HepG2 (cell line): ENCODE results near the gene SEMA5B. TPM values are rescaled to one million over a fixed set of nuclear protein-coding genes. Genes with fewer than 3 reads are reported as not detected.

Experiments used
- CBX1 ChIP-seq: IDR thresholded peaks from one replicate; pipeline ENCODE4 v1.6.1; 2016; ENCODE audit warnings: antibody characterized with exemption, low read depth
- DNMT1 ChIP-seq: sonication (generic); formaldehyde crosslinking; IDR thresholded peaks from 2 replicates; pipeline ENCODE4 v1.5.1; 2020; ENCODE audit warnings: mild to moderate bottlenecking, missing genetic modification reagents
- ESRRA ChIP-seq: sonication (generic); formaldehyde crosslinking; IDR thresholded peaks from 2 replicates; pipeline ENCODE4 v1.5.1; 2020; ENCODE audit warnings: mild to moderate bottlenecking, low read depth, missing genetic modification reagents
- GPN1 ChIP-seq: sonication (generic); formaldehyde crosslinking; IDR thresholded peaks from 2 replicates; pipeline ENCODE4 v1.5.1; 2020; ENCODE audit warnings: missing genetic modification reagents, borderline replicate concordance
- NAIF1 ChIP-seq: sonication (generic); formaldehyde crosslinking; IDR thresholded peaks from 2 replicates; pipeline ENCODE4 v1.5.0; 2020; ENCODE audit warnings: mild to moderate bottlenecking, missing genetic modification reagents, borderline replicate concordance
- RFX5 ChIP-seq: IDR thresholded peaks from 2 replicates; pipeline ENCODE4 v1.6.1; 2011; ENCODE audit warnings: low read depth, low read length, improper control_type of control experiment
- SRF ChIP-seq: IDR thresholded peaks from 2 replicates; pipeline ENCODE4 v1.6.1; 2011; ENCODE audit warnings: mild to moderate bottlenecking, low read depth, low read length, moderate library complexity
- SRSF1 ChIP-seq: fragments of 200-400 bp; formaldehyde crosslinking; optimal IDR thresholded peaks from 2 replicates; pipeline ENCODE3; 2017; ENCODE audit warnings: mild to moderate bottlenecking, low read depth, low read length, moderate library complexity
- TBX3 ChIP-seq: fragments of 450-650 bp; IDR thresholded peaks from 2 replicates; pipeline ENCODE4 v1.6.1; 2017; ENCODE audit warnings: antibody characterized with exemption, mild to moderate bottlenecking, inconsistent platforms, borderline replicate concordance
- TCF7 ChIP-seq: sonication (generic); IDR thresholded peaks from 2 replicates; pipeline ENCODE4 v1.6.1; 2016; ENCODE audit warnings: antibody characterized with exemption, low read depth
- XRCC5 ChIP-seq: fragments of 200-400 bp; formaldehyde crosslinking; optimal IDR thresholded peaks from 2 replicates; pipeline ENCODE3; 2017; ENCODE audit warnings: mild to moderate bottlenecking, low read length
- ZBTB7B ChIP-seq: sonication (generic); formaldehyde crosslinking; IDR thresholded peaks from 2 replicates; pipeline ENCODE4 v1.4.0; 2020; ENCODE audit warnings: missing genetic modification reagents
- ZFP36 ChIP-seq: fragments of 150-350 bp; IDR thresholded peaks from 2 replicates; pipeline ENCODE4 v1.6.1; 2018; ENCODE audit warnings: borderline replicate concordance, low read length, low read depth; ENCODE audit not compliant: partially characterized antibody
- ZFP82 ChIP-seq: sonication (generic); formaldehyde crosslinking; IDR thresholded peaks from 2 replicates; pipeline ENCODE4 v1.5.1; 2020; ENCODE audit warnings: mild to moderate bottlenecking, missing genetic modification reagents, borderline replicate concordance
- ZFYVE20 ChIP-seq: sonication (generic); formaldehyde crosslinking; IDR thresholded peaks from 2 replicates; pipeline ENCODE4 v1.8.0; 2023; ENCODE audit warnings: low read depth, mild to moderate bottlenecking, moderate library complexity, missing genetic modification reagents, borderline replicate concordance
- ZNF3 ChIP-seq: IDR thresholded peaks from 2 replicates; pipeline ENCODE4 v1.7.0; 2017; ENCODE audit warnings: inconsistent platforms
- ZSCAN25 ChIP-seq: sonication (generic); formaldehyde crosslinking; IDR thresholded peaks from 2 replicates; pipeline ENCODE4 v1.8.0; 2022; ENCODE audit warnings: mild to moderate bottlenecking, missing genetic modification reagents
- ZSCAN9 ChIP-seq: IDR thresholded peaks from 2 replicates; pipeline ENCODE4 v1.6.1; 2016; ENCODE audit warnings: borderline replicate concordance
- polyA plus RNA-seq, 8 experiments: library from polyadenylated mRNA; depleted of rRNA in 3 of 8; stranded (reverse) in 7 of 8; unstranded in 1 of 8; fragments of >200 nt; fragmentation: Illumina TruSeq in 4 of 8; extraction: Trizol in 4 of 8; gene quantifications; 2 replicates each; pipeline versions ENCODE4 v1.2.1 to v1.2.3, GENCODE V29; 2011 to 2016; ENCODE audit warnings: low read depth in 4 of 8, missing spikeins in 1 of 8, mixed read lengths in 1 of 8; ENCODE audit not compliant: insufficient read depth in 1 of 8
- total RNA-seq, 5 experiments: library from RNA; depleted of rRNA; stranded (reverse); fragments of >200 nt; fragmentation: Illumina TruSeq; extraction: Trizol; gene quantifications; 2 replicates each; pipeline ENCODE4 v1.2.3, GENCODE V29; 2016; ENCODE audit warnings: low read depth in 1 of 5
- TF ChIP-seq, protein P1 (sequence below): sonication (generic); formaldehyde crosslinking; IDR thresholded peaks from 2 replicates; pipeline ENCODE4 v1.4.0; 2020; ENCODE audit warnings: low read depth, missing genetic modification reagents
- TF ChIP-seq, protein P2 (sequence below): sonication (generic); formaldehyde crosslinking; IDR thresholded peaks from 2 replicates; pipeline ENCODE4 v1.8.0; 2022; ENCODE audit warnings: low read depth, missing genetic modification reagents
- TF ChIP-seq, protein P3 (sequence below): fragments of 450-650 bp; IDR thresholded peaks from 2 replicates; pipeline ENCODE4 v1.6.1; 2017; ENCODE audit warnings: mild to moderate bottlenecking

SEMA5B gene
- total and polyA plus RNA-seq, 2 of the 13 experiments (the other 11 are each of a cell fraction or from before 2014, with no cell fraction given) = not detected

DNA sequence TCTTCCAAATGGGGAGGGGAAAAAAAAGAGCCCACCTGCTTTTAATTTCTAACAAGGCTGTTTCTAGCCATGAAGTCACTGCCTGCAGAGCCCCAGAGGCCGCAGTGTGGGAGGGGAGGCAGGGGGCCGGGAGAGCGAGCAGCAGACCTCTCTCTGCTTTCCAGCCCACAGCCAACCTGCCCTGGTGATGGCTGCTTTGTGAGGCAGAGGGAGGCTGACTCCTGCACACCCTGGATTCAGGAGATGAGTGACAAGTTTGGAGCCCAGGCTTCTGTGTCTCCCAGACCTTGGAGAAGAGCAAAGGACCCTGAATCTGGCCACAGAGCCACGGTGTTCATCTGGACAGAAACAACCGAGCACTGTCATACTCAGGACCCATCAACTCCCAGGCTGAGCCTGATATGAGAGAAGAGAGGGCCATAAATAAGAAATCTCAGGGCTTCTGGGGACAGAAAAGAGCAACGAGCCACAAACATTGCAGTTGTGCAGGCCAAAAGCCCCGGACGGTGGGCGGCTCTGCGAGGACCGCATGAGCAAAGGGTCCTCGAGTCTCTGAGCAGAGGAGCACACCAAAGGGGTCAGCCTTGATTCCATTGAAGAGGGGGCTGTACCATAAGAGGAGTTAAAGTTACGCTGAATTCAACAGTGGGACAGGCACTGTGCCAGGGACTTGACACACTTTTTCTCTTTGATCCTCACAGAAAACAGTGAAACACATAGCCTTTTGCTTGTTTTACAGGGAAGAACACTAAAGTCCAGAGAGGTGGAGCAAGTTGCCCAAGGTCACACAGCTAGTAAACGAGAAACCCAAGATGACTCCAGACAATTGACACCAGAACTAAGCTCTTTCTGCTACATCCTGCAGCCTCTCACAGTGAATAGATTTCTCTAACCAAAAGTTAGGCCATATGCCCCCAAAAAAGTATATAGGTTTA lies 97.2 kb downstream of the SEMA5B start (continued):
- TF ChIP-seq ZSCAN9 (no peak), TCF7 (peak; percentile 55; the same call in 1 of the 2 replicates), SRSF1 (no peak), XRCC5 (no peak), SRF (no peak), ZFP82 (no peak), ESRRA (CRISPR knock-in tag) (no peak), ZNF3 (CRISPR knock-in tag) (no peak), ZBTB7B (CRISPR knock-in tag) (0 out of 2 replicates have a peak, but pooled peaks have one; percentile 33), NAIF1 (CRISPR knock-in tag) (no peak), CBX1 (no peak), RFX5 (no peak), ZSCAN25 (no peak), ZFYVE20 (CRISPR knock-in tag) (no peak), TBX3 (no peak), ZFP36 (peak; percentile 33), GPN1 (CRISPR knock-in tag) (no peak), DNMT1 (CRISPR knock-in tag) (no peak)
- TF ChIP-seq, protein P1, sequence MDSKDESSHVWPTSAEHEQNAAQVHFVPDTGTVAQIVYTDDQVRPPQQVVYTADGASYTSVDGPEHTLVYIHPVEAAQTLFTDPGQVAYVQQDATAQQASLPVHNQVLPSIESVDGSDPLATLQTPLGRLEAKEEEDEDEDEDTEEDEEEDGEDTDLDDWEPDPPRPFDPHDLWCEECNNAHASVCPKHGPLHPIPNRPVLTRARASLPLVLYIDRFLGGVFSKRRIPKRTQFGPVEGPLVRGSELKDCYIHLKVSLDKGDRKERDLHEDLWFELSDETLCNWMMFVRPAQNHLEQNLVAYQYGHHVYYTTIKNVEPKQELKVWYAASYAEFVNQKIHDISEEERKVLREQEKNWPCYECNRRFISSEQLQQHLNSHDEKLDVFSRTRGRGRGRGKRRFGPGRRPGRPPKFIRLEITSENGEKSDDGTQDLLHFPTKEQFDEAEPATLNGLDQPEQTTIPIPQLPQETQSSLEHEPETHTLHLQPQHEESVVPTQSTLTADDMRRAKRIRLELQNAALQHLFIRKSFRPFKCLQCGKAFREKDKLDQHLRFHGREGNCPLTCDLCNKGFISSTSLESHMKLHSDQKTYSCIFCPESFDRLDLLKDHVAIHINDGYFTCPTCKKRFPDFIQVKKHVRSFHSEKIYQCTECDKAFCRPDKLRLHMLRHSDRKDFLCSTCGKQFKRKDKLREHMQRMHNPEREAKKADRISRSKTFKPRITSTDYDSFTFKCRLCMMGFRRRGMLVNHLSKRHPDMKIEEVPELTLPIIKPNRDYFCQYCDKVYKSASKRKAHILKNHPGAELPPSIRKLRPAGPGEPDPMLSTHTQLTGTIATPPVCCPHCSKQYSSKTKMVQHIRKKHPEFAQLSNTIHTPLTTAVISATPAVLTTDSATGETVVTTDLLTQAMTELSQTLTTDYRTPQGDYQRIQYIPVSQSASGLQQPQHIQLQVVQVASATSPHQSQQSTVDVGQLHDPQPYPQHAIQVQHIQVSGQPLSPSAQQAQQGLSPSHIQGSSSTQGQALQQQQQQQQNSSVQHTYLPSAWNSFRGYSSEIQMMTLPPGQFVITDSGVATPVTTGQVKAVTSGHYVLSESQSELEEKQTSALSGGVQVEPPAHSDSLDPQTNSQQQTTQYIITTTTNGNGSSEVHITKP (CRISPR knock-in tag) = no peak
- TF ChIP-seq, protein P2, sequence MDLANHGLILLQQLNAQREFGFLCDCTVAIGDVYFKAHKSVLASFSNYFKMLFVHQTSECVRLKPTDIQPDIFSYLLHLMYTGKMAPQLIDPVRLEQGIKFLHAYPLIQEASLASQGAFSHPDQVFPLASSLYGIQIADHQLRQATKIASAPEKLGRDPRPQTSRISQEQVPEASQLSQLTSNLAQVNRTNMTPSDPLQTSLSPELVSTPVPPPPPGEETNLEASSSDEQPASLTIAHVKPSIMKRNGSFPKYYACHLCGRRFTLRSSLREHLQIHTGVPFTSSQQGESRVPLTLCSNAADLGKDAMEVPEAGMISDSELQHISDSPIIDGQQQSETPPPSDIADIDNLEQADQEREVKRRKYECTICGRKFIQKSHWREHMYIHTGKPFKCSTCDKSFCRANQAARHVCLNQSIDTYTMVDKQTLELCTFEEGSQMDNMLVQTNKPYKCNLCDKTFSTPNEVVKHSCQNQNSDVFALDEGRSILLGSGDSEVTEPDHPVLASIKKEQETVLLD (CRISPR knock-in tag) = no peak
- TF ChIP-seq, protein P3, sequence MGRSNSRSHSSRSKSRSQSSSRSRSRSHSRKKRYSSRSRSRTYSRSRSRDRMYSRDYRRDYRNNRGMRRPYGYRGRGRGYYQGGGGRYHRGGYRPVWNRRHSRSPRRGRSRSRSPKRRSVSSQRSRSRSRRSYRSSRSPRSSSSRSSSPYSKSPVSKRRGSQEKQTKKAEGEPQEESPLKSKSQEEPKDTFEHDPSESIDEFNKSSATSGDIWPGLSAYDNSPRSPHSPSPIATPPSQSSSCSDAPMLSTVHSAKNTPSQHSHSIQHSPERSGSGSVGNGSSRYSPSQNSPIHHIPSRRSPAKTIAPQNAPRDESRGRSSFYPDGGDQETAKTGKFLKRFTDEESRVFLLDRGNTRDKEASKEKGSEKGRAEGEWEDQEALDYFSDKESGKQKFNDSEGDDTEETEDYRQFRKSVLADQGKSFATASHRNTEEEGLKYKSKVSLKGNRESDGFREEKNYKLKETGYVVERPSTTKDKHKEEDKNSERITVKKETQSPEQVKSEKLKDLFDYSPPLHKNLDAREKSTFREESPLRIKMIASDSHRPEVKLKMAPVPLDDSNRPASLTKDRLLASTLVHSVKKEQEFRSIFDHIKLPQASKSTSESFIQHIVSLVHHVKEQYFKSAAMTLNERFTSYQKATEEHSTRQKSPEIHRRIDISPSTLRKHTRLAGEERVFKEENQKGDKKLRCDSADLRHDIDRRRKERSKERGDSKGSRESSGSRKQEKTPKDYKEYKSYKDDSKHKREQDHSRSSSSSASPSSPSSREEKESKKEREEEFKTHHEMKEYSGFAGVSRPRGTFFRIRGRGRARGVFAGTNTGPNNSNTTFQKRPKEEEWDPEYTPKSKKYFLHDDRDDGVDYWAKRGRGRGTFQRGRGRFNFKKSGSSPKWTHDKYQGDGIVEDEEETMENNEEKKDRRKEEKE = no peak
